ENCODE data around the gene ZNF521.

GRCh38 chr18:25253779-25254178 is 98.2 kb downstream of the ZNF521 start:
- TF ChIP-seq CTCF (conservative IDR thresholded peaks at IDR 0.05; ENCODE audit: low read depth, low read length) = no peak
- no peak for TF ChIP-seq EZH2 (IDR thresholded peaks at IDR 0.05; ENCODE audit: borderline replicate concordance, low read depth, low read length, poor library complexity, severe bottlenecking)
